Astrocyte (in vitro differentiated cells and primary cell): ENCODE results near the gene MYH11. TPM values are rescaled to one million over a fixed set of nuclear protein-coding genes. Genes with fewer than 3 reads are reported as not detected.

Source experiments
- DNase-seq: peaks from one replicate; pipeline ENCODE4 v3.0.0-alpha.2; 2010; ENCODE audit warnings: low read depth
- FAIRE-seq: peaks from 2 replicates; lab custom pipeline; 2011; peaks lifted over from hg19 to GRCh38; lab: Jason Lieb, UNC
- H2AFZ ChIP-seq: 2 replicates; pipeline ENCODE4 v1.6.0; 2012; ENCODE audit warnings: low read depth, low read length, inconsistent platforms
- H3K27ac ChIP-seq: 2 replicates; pipeline ENCODE4 v1.5.1; 2011; ENCODE audit warnings: low read depth, low read length, inconsistent platforms
- H3K27me3 ChIP-seq: 2 replicates; pipeline ENCODE4 v1.6.0; 2011; ENCODE audit warnings: low read length, inconsistent platforms; ENCODE audit not compliant: insufficient read depth
- H3K36me3 ChIP-seq: 2 replicates; pipeline ENCODE4 v1.5.1; 2011; ENCODE audit warnings: low read length, inconsistent platforms; ENCODE audit not compliant: insufficient read depth
- H3K4me1 ChIP-seq: 2 replicates; pipeline ENCODE4 v1.5.1; 2011; ENCODE audit warnings: low read length, inconsistent platforms; ENCODE audit not compliant: insufficient read depth
- H3K4me2 ChIP-seq: 2 replicates; pipeline ENCODE4 v1.6.0; 2012; ENCODE audit warnings: low read length, inconsistent platforms
- H3K4me3 ChIP-seq: 2 replicates; pipeline ENCODE4 v1.5.1; 2011; ENCODE audit warnings: low read depth, mild to moderate bottlenecking, low read length, inconsistent platforms; ENCODE audit not compliant: insufficient read depth
- H3K79me2 ChIP-seq: 2 replicates; pipeline ENCODE4 v1.6.0; 2012; ENCODE audit warnings: mild to moderate bottlenecking, low read length, inconsistent platforms; ENCODE audit not compliant: insufficient read depth
- H3K9ac ChIP-seq: 2 replicates; pipeline ENCODE4 v1.6.0; 2012; ENCODE audit warnings: mild to moderate bottlenecking, low read length, inconsistent platforms
- H3K9me3 ChIP-seq: 2 replicates; pipeline ENCODE4 v1.5.1; 2012; ENCODE audit warnings: low read depth, mild to moderate bottlenecking, low read length, inconsistent platforms; ENCODE audit not compliant: insufficient read depth
- H4K20me1 ChIP-seq: 2 replicates; pipeline ENCODE4 v1.6.0; 2012; ENCODE audit warnings: low read length, inconsistent platforms; ENCODE audit not compliant: insufficient read depth
- H3K27ac Mint-ChIP-seq: one replicate; pipeline ENCODE4 v1.8.0; 2021; ENCODE audit warnings: mild to moderate bottlenecking, mixed read lengths; ENCODE audit not compliant: unreplicated experiment
- H3K27me3 Mint-ChIP-seq: one replicate; pipeline ENCODE4 v1.8.0; 2021; ENCODE audit warnings: low read depth, mixed read lengths; ENCODE audit not compliant: unreplicated experiment
- H3K36me3 Mint-ChIP-seq: one replicate; pipeline ENCODE4 v1.8.0; 2021; ENCODE audit warnings: low read depth, mixed read lengths; ENCODE audit not compliant: unreplicated experiment
- H3K4me1 Mint-ChIP-seq: one replicate; pipeline ENCODE4 v1.8.0; 2021; ENCODE audit warnings: low read depth, mixed read lengths; ENCODE audit not compliant: unreplicated experiment
- H3K4me3 Mint-ChIP-seq: one replicate; pipeline ENCODE4 v1.8.0; 2021; ENCODE audit warnings: mild to moderate bottlenecking, moderate library complexity, mixed read lengths; ENCODE audit not compliant: unreplicated experiment
- H3K9me3 Mint-ChIP-seq: one replicate; pipeline ENCODE4 v1.8.0; 2021; ENCODE audit warnings: mild to moderate bottlenecking, mixed read lengths; ENCODE audit not compliant: unreplicated experiment
- CTCF ChIP-seq: IDR thresholded peaks from 2 replicates; pipeline ENCODE4 v1.5.1; 2011; ENCODE audit warnings: low read depth, mild to moderate bottlenecking, inconsistent platforms, low read length, moderate library complexity; ENCODE audit not compliant: insufficient read depth
- EZH2 ChIP-seq: IDR thresholded peaks from 2 replicates; pipeline ENCODE4 v1.6.1; 2012; ENCODE audit warnings: mild to moderate bottlenecking, low read length, inconsistent platforms; ENCODE audit not compliant: insufficient read depth
- total RNA-seq: library from RNA; stranded (reverse); gene quantifications from 2 replicates; pipeline ENCODE4 v1.2.1, GENCODE V29; 2021

Gene MYH11
- total RNA-seq, 1 donor from 2014 or later, result 1.0 TPM

DNA sequence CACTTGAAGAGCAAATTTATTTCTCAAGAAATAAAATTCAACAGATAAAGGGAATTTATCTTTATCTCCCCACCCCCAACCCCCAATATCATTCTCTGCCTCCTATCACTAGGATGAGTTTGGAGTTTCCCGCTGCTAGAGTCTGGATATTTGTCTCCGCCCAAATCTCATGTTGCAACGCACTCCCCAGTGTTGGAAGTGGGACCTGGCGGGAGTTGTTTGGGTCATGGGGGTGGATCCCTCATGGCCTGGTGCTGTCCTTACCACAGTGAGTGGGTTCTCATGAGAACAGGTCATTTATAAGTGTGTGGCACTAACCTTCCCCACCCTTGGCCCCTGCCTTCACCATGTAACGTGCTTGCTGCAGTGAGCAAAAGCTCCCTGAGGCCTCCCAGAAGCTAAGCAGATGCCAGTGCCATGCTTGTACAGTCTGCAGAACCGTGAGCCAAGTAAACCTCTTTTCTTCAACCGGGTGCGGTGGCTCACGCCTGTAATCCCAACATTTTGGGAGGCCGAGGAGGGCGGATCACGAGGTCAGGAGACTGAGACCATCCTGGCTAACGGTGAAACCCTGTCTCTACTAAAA, 25.1 kb upstream of the MYH11 start:
- H3K4me3 Mint-ChIP-seq, result no peak overlapping the region
- peaks cover 67% of the 10 kb centered on the region for H3K79me2 ChIP-seq
- H3K27ac ChIP-seq, result no peak overlapping the region
- no peaks in the 10 kb centered on the region for H3K9me3 ChIP-seq
- no peak for TF ChIP-seq CTCF
- no peak for TF ChIP-seq EZH2
- peaks cover 10% of the 10 kb centered on the region for H3K4me1 Mint-ChIP-seq
- H3K36me3 Mint-ChIP-seq, result peaks cover 7% of the 10 kb centered on the region
- H3K4me3 ChIP-seq, result no peak overlapping the region
- no peaks in the 10 kb centered on the region for H3K27me3 Mint-ChIP-seq
- H3K9ac ChIP-seq, result no peak overlapping the region
- H2AFZ ChIP-seq, result no peak overlapping the region
- DNase-seq (no peak), FAIRE-seq (no peak)
- no peaks in the 10 kb centered on the region for H3K27me3 ChIP-seq
- no peaks in the 10 kb centered on the region for H3K9me3 Mint-ChIP-seq
- peaks cover 12% of the 10 kb centered on the region for H4K20me1 ChIP-seq
- H3K36me3 ChIP-seq, result peaks cover 11% of the 10 kb centered on the region
- H3K27ac Mint-ChIP-seq, result no peak overlapping the region
- peaks cover 15% of the 10 kb centered on the region for H3K4me1 ChIP-seq
- H3K4me2 ChIP-seq, result no peak overlapping the region

- no peaks in the 10 kb centered on the region for H3K9me3 Mint-ChIP-seq
- H3K9ac ChIP-seq, result no peak overlapping the region
- H3K4me2 ChIP-seq, result no peak overlapping the region
- TF ChIP-seq CTCF (no peak), EZH2 (no peak)
- no peaks in the 10 kb centered on the region for H3K27me3 Mint-ChIP-seq
- no peak overlapping the region for H3K4me3 Mint-ChIP-seq
- H4K20me1 ChIP-seq, result peaks cover 5% of the 10 kb centered on the region
- H3K4me1 Mint-ChIP-seq, result peaks cover 5% of the 10 kb centered on the region
- peak overlapping the region; percentile 69 for H3K27ac ChIP-seq
- DNase-seq (no peak), FAIRE-seq (no peak)
- H3K27me3 ChIP-seq, result no peaks in the 10 kb centered on the region
- peak overlapping the region; percentile 66 for H3K27ac Mint-ChIP-seq
- peaks cover 55% of the 10 kb centered on the region for H3K79me2 ChIP-seq
- peaks cover 7% of the 10 kb centered on the region for H3K36me3 Mint-ChIP-seq
- H3K36me3 ChIP-seq, result peaks cover 11% of the 10 kb centered on the region
- H3K4me3 ChIP-seq, result no peak overlapping the region
- H3K4me1 ChIP-seq, result peaks cover 15% of the 10 kb centered on the region
- H2AFZ ChIP-seq, result no peak overlapping the region
- H3K9me3 ChIP-seq, result no peaks in the 10 kb centered on the region
Observed at GRCh38 chr16:15880434-15881308, 23.8 kb upstream of the MYH11 start.
